Neural cell (in vitro differentiated cells): ENCODE measurements around the gene CNOT6. TPM values are rescaled to one million over a fixed set of nuclear protein-coding genes. Genes with fewer than 3 reads are reported as not detected.

Experiments
- H2AFZ ChIP-seq: fragments of 200-600, 300-800 bp; sonication (generic), shearing (Covaris generic); 2 replicates; pipeline ENCODE4 v1.6.0; 2014; ENCODE audit warnings: low read depth, mild to moderate bottlenecking, antibody characterized with exemption, low read length, moderate library complexity
- H3F3A ChIP-seq: fragments of 200-600 bp; shearing (Covaris generic); 2 replicates; pipeline ENCODE4 v1.6.1; 2016; ENCODE audit warnings: mild to moderate bottlenecking, moderate library complexity, mixed read lengths, antibody characterized with exemption, low read length; ENCODE audit not compliant: insufficient read depth, poor library complexity, severe bottlenecking
- H3K27ac ChIP-seq: fragments of 200-600, 300-800 bp; sonication (generic), shearing (Covaris generic); 2 replicates; pipeline ENCODE4 v1.5.1; 2014; ENCODE audit warnings: mild to moderate bottlenecking, low read length, moderate library complexity
- H3K27me3 ChIP-seq: fragments of 300-800, 200-600 bp; sonication (generic), shearing (Covaris generic); 2 replicates; pipeline ENCODE4 v1.6.0; 2014; ENCODE audit warnings: mild to moderate bottlenecking, low read depth, low read length, moderate library complexity; ENCODE audit not compliant: insufficient read depth
- H3K36me3 ChIP-seq: fragments of 300-800, 200-600 bp; sonication (generic), shearing (Covaris generic); 2 replicates; pipeline ENCODE4 v1.5.1; 2014; ENCODE audit warnings: mild to moderate bottlenecking, antibody characterized with exemption, low read length, moderate library complexity; ENCODE audit not compliant: insufficient read depth
- H3K4me2 ChIP-seq: fragments of 300-800, 200-600 bp; sonication (generic), shearing (Covaris generic); 2 replicates; pipeline ENCODE4 v1.6.0; 2014; ENCODE audit warnings: mild to moderate bottlenecking, low read length
- H3K4me3 ChIP-seq: fragments of 300-800, 200-600 bp; sonication (generic), shearing (Covaris generic); 2 replicates; pipeline ENCODE4 v1.5.1; 2014; ENCODE audit warnings: mild to moderate bottlenecking, low read length, moderate library complexity
- H3K79me2 ChIP-seq: fragments of 200-600 bp; shearing (Covaris generic); replicated peaks from 2 replicates; pipeline ENCODE4 v1.6.0; 2014; ENCODE audit warnings: mild to moderate bottlenecking, low read length, moderate library complexity; ENCODE audit not compliant: insufficient read depth
- H3K9ac ChIP-seq: fragments of 300-800, 200-600 bp; sonication (generic), shearing (Covaris generic); 2 replicates; pipeline ENCODE4 v1.6.1; 2016; ENCODE audit warnings: mild to moderate bottlenecking, low read length, mixed read lengths
- H3K9me2 ChIP-seq: fragments of 200-600 bp; shearing (Covaris generic); 2 replicates; pipeline ENCODE4 v1.6.1; 2016; ENCODE audit warnings: mild to moderate bottlenecking, low read length, mixed read lengths; ENCODE audit not compliant: insufficient read depth
- H3K9me3 ChIP-seq: fragments of 200-600, 300-800 bp; sonication (generic), shearing (Covaris generic); 2 replicates; pipeline ENCODE4 v1.6.1; 2016; ENCODE audit warnings: mild to moderate bottlenecking, mixed run types, low read length, moderate library complexity, mixed read lengths
- H4K20me1 ChIP-seq: fragments of 200-600 bp; shearing (Covaris generic); 2 replicates; pipeline ENCODE4 v1.6.1; 2016; ENCODE audit warnings: mild to moderate bottlenecking, mixed run types; ENCODE audit not compliant: insufficient read depth
- CTCF ChIP-seq: fragments of 450-650 bp; IDR thresholded peaks from 2 replicates; pipeline ENCODE4 v1.5.1; 2014; ENCODE audit warnings: antibody characterized with exemption, mild to moderate bottlenecking, moderate library complexity; ENCODE audit not compliant: poor library complexity, severe bottlenecking
- EP300 ChIP-seq: fragments of 450-650 bp; conservative IDR thresholded peaks from 2 replicates; pipeline ENCODE4 v1.6.1; 2014; ENCODE audit warnings: antibody characterized with exemption, mild to moderate bottlenecking, moderate library complexity; ENCODE audit not compliant: poor library complexity, severe bottlenecking
- EZH2 ChIP-seq: fragments of 200-600, 300-800 bp; shearing (Covaris generic), sonication (generic); IDR thresholded peaks from 2 replicates; pipeline ENCODE4 v1.6.1; 2014; ENCODE audit warnings: antibody characterized with exemption, low read length, borderline replicate concordance, mild to moderate bottlenecking; ENCODE audit not compliant: insufficient read depth, poor library complexity, severe bottlenecking
- MXI1 ChIP-seq: fragments of 450-650 bp; conservative IDR thresholded peaks from 2 replicates; pipeline ENCODE4 v1.6.1; 2014; ENCODE audit warnings: antibody characterized with exemption, mild to moderate bottlenecking; ENCODE audit not compliant: poor library complexity, severe bottlenecking
- POLR2AphosphoS5 ChIP-seq: IDR thresholded peaks from 2 replicates; pipeline ENCODE4 v1.6.1; 2012
- RAD21 ChIP-seq: fragments of 450-650 bp; conservative IDR thresholded peaks from 2 replicates; pipeline ENCODE4 v1.6.1; 2014; ENCODE audit warnings: antibody characterized with exemption, mild to moderate bottlenecking, moderate library complexity
- REST ChIP-seq: IDR thresholded peaks from 2 replicates; pipeline ENCODE4 v1.6.1; 2012; ENCODE audit warnings: borderline replicate concordance
- SMC3 ChIP-seq: fragments of 450-650 bp; conservative IDR thresholded peaks from 2 replicates; pipeline ENCODE4 v1.6.1; 2014; ENCODE audit warnings: antibody characterized with exemption, mild to moderate bottlenecking, moderate library complexity; ENCODE audit not compliant: poor library complexity
- TAF1 ChIP-seq: IDR thresholded peaks from 2 replicates; pipeline ENCODE4 v1.6.1; 2012; ENCODE audit warnings: low read depth
- polyA plus RNA-seq: library from polyadenylated mRNA; depleted of rRNA; stranded (reverse); fragments of >200 nt; gene quantifications from 2 replicates; pipeline ENCODE4 v1.2.3, GENCODE V29; 2014

The CNOT6 gene
- polyA plus RNA-seq, 1 donor from 2014 or later: 43.0 TPM

GRCh38 chr5:180602481-180603075, 108.4 kb downstream of the CNOT6 start:
- H3F3A ChIP-seq: no peaks in the 10 kb centered on the region
- H2AFZ ChIP-seq: no peak overlapping the region
- H3K9ac ChIP-seq: no peak overlapping the region
- H3K9me3 ChIP-seq: no peaks in the 10 kb centered on the region
- no peaks in the 10 kb centered on the region for H3K79me2 ChIP-seq
- no peaks in the 10 kb centered on the region for H3K27me3 ChIP-seq
- no peaks in the 10 kb centered on the region for H3K9me2 ChIP-seq
- H3K27ac ChIP-seq: no peak overlapping the region
- TF ChIP-seq MXI1 (no peak), POLR2AphosphoS5 (no peak), EP300 (no peak)
- H3K4me3 ChIP-seq: no peak overlapping the region
- H3K4me2 ChIP-seq: no peak overlapping the region
- no peaks in the 10 kb centered on the region for H4K20me1 ChIP-seq
- no peaks in the 10 kb centered on the region for H3K36me3 ChIP-seq

- Histone ChIP-seq H3K9ac (no peak overlapping the region), H3K4me2 (no peak overlapping the region), H4K20me1 (no peaks in the 10 kb centered on the region), H3K4me3 (no peak overlapping the region), H3K36me3 (no peaks in the 10 kb centered on the region), H3K27ac (no peak overlapping the region), H3K27me3 (no peaks in the 10 kb centered on the region), H3K9me2 (no peaks in the 10 kb centered on the region), H3K9me3 (no peaks in the 10 kb centered on the region), H2AFZ (no peak overlapping the region), H3F3A (no peaks in the 10 kb centered on the region), H3K79me2 (no peaks in the 10 kb centered on the region)
- TF ChIP-seq EZH2: no peak
- no peak for TF ChIP-seq POLR2AphosphoS5
- no peak for TF ChIP-seq SMC3
- TF ChIP-seq EP300: no peak
- no peak for TF ChIP-seq RAD21
Measured at GRCh38 chr5:180603076-180603594, 109.0 kb downstream of the CNOT6 start.

- H4K20me1 ChIP-seq: no peaks in the 10 kb centered on the region
- no peaks in the 10 kb centered on the region for H3F3A ChIP-seq
- TF ChIP-seq RAD21 (no peak), POLR2AphosphoS5 (no peak), TAF1 (no peak), EZH2 (no peak), EP300 (no peak), MXI1 (no peak), SMC3 (no peak), CTCF (no peak), REST (no peak)
- no peak overlapping the region for H2AFZ ChIP-seq
- no peaks in the 10 kb centered on the region for H3K79me2 ChIP-seq
- H3K4me2 ChIP-seq: no peak overlapping the region
- no peaks in the 10 kb centered on the region for H3K36me3 ChIP-seq
- no peaks in the 10 kb centered on the region for H3K9me3 ChIP-seq
- H3K9me2 ChIP-seq: no peaks in the 10 kb centered on the region
- no peak overlapping the region for H3K4me3 ChIP-seq
- no peak overlapping the region for H3K27ac ChIP-seq
- H3K9ac ChIP-seq: no peak overlapping the region
- H3K27me3 ChIP-seq: no peaks in the 10 kb centered on the region
Measured at GRCh38 chr5:180604271-180604670, 110.1 kb downstream of the CNOT6 start.
